NCI-H2107 treated with DMSO at 0.1 percent for 48 hours (cell line): ENCODE data around the gene FAM111A.

Experiments
- DNase-seq: peaks from one replicate; lab custom pipeline; 2025; ENCODE audit not compliant: unreplicated experiment; lab: John Stamatoyannopoulos, UW

The FAM111A gene

DNA sequence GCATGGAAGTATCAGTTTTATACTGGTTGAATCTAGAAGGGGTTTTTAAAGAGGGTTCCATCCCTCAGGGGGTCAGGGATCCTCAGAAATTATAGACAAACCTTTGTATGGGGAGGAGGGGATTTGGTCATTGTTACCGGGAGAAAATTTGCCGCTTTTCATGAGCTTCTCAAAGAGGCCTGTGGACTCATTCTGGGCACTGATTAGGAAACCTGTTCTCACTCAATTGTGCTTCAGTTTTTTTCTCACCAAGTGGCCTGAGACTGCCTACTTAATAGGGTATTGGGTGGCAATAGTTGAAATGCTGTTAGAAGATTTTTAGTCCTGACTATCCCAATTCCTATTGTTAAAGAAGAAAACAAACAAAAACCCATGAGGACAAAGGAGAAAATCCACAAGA is 56.1 kb downstream of the FAM111A start:
- DNase-seq = no peak

DNA sequence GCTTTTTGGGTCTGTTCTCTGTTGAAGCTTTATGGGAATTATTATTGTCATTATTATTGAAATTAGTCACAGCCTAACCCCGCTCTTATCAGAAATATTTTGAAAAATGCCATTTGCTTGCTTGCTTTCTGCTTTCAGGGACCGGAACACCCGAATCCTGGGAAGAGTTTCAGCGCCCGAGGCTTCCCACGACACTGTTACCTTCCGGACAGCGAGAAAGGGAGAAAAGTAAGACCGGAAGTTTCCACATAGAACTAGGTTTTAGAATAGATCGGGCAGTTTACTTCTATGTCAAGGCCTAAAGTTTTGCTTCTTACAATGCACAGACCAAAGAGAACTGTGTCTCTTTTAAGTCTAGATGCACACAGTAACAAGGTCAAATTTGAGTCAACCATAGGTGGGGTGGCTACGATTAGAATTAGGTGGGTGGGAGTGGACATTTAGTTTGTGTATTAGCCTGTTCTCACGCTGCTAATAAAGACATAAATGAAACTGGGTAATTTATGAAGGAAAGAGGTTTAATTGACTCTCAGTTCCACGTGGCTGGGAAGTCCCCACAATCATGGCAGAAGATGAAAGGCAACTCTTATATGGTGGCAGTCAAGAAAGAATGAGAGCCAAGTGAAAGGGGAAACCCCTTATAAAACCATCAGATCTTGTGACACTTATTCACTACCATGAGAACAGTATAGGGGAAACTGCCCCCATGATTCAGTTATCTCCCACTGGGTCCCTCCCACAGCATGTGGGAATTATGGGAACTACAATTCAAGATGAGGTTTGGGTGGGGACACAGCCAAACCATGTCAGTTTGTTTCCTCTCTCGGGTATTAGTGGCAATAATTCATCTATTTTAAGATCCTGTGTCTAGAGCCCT is 57.1 kb downstream of the FAM111A start:
- DNase-seq = no peak

DNA sequence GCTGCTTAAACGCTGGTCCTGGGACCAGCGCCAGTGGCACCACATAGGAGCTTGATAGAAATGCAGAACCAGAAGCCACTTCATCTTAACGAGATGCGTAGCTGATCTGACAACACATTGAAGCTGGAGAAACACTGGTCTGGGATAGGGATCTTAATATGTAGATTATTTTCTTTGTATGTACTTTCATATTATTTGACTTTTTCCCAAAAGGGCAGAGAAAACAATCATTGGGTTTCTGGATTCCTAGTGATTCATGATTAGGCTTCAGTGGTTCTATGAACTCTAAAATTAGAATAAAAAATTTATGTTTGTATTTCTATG is 57.7 kb downstream of the FAM111A start:
- DNase-seq = no peak

DNA sequence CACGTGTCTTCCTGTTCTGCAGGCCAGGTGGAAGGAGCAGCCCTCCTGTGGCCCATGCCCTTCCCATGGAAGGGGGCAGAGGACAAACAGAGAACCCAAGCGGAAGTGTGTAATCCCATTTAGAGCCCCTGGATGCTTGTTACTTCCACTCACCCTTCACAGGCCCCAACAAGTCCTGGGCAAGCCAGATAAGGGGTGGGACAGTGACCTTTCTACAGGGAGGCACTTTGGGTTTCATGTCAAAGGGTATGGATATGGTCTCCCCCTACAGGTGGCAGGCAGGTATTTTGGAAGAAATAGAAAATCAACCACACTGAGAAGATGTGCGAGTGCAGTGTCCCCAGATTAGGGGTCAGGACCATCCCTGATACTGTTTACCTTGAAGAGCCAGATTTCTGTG is 58.7 kb downstream of the FAM111A start:
- no peak for DNase-seq
